Erythroblast (primary cell): ENCODE measurements around the gene ADI1.
"Not testable (repeated sequence)": the region's sequence is repeated elsewhere in the genome, so short reads cannot be mapped to it uniquely, and the experiment has no call there.

Source experiments
- DNase-seq, 2 experiments: peaks; one replicate each; lab custom pipeline; 2025; lab: John Stamatoyannopoulos, UW
- GATA1 ChIP-seq: IDR thresholded peaks from 2 replicates; pipeline ENCODE4 v1.6.1; 2011; ENCODE audit warnings: low read depth, mild to moderate bottlenecking, control low read depth, low read length, moderate library complexity
- POLR2A ChIP-seq: IDR thresholded peaks from 2 replicates; pipeline ENCODE4 v1.6.1; 2011; ENCODE audit warnings: mild to moderate bottlenecking, low read length

The ADI1 gene

DNA sequence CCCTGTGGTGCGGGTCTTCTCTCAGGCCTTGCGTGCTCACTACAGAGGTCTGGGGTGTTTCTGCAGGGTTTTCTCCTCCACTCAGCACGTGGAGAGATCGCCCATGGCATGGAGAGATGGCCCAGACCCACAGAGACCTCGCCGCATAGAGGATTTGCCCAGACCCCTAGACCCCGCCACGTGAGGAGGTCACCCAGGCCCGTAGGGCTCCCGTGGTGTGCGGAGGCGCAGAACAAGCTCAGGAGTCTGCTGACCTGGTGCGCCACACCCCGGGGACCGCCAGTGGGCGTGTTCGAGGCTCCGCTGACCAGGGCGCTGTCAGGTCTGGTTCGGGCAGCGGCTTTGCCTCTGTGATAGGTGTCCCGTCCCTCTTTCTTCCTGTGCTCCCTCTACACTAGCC, 64.5 kb downstream of the ADI1 start:
- no peak for DNase-seq
- TF ChIP-seq GATA1, result no peak
- TF ChIP-seq POLR2A, result no peak

DNA sequence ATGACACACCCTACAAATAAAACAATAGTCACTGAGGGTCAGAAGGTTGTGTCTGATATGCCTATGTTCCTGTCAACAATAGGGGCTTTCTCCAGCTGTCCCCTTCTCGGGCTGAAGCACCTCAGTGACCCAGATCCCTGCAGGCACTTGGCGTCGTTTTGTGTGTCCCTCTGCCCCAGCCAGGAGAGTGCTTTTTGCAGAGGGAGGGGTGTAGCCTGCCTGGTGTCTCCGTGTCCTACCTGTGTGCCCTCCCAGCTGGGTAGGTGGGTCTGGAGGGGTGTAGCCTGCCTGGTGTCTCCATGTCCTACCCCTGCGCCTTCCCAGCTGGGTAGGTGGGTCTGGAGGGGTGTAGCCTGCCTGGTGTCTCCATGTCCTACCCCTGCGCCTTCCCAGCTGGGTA, 65.3 kb downstream of the ADI1 start:
- not testable (repeated sequence) for DNase-seq

DNA sequence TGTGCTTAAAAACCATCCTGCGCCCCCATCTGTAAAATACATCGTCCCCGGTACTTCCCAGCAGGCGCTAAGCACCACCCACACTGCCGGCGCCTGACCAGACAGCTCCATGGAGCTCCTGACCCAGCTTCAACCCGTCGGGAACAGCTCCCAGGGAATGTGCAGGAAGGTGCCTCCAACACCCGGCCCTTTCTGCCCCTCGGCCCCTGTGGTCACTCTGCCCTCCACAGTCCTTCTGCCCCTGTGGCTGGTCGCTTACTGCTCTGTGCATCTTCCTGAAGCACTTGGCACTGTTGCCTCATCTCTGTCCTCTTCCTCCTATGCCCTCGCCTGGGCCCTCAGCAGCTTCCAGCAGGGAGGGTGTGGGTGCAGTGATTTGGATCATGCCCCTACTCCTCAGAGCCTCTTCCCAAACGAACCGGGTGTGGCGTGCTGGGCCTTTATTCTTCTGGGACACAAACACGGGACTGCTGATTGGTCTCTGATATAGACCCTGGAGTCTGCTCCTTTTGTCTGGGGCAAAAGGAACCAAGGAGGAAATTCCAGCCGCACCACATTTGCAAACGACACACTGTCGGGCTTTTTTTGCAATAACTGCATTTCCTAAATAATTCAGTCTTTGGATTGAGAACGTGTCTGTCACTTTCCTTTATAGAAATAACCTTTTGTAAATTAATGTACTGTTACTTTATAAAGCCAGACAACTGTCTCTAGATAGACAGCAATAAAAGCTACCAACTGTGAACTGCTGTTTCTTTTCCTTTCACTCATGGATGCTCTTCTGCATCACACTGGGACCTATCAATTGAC, 65.9 kb downstream of the ADI1 start:
- TF ChIP-seq POLR2A, result no peak
- TF ChIP-seq GATA1, result no peak
- DNase-seq, result no peak

DNA sequence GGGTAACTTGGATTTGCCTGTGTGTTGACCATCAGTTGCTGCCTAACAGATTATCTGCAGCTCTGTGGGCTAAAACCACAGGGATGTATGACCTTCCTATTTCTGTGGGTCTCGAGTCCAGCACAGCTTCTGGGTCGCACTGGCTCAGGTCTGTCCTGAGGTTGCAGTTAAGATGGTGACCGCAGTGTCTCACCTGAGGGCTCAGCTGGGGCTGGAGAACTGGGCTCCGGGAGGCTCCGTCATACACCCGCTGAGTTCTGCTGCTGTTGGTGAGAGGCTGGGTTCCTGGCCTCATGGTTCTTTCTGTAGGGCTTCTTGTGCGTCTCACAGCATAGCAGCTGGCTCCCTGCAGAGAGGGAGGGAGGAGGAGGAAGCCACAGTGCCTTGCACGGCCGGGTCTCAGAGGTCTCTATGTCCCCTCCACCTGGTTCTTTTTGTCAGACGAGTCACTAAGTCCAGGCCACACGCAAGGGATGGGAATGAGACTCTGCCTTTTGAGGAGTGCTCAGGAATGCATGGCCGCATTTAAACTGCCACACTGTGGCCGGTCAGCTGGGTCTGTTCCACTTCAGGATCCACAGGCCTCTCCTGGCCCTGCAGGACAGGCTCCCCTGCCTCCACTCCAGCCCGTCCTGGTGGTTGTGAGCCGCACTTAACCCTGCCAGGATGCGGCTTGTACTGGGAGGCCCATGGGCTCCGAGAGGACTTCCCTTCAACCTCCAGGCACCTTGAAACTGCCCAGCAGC, 67.2 kb downstream of the ADI1 start:
- DNase-seq, result no peak
- TF ChIP-seq POLR2A (no peak), GATA1 (no peak)

DNA sequence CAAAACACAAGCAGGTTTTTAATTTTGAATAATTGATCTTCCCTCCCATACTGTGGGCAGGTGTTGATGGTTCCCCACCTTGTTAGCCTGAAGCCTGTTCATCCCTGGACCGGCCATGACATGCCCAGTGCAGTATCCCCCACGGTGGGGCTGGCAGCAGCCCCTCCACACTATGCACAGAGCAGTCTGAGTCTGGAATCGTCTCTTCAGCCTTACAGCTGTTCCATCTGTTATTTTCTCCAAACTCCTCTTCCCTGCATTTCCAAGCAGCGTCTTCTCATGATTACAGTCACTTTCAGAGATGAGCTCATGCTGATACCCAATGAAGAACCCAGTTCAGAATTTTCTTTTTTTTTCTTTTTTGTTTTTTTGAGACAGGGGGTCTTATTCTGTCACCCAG, 68.2 kb downstream of the ADI1 start:
- no peak for DNase-seq
- no peak for TF ChIP-seq GATA1
- TF ChIP-seq POLR2A, result no peak

DNA sequence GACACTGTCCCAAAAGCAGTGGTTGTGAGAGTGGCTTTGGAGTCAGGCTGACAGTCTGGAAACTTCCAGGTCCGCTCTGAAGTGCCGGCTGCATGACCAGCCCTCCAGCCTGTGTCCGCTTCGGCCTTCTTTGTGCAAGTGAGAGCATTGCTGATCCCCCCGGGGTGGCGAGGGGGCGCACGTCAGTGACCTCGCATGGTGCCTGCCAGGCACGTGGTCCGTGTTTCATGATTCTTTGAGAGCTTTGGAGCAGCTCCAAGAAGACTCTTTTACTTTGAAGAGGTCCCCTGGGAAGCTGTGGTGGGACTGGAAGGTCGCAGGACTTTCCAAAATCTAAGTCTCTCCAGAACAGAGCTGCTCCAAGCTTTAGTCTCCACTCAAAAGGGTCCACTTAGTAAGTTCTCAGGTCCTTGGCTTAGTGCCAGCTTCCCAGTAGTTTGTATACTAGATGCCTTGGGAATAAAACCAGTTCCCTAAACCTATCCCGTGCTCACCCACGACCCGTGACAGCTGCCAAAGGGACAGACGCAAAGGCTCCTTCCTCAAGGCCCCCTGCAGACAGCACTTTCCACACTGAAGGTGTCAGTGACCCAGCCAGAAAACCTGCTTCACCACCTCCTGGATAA, 68.8 kb downstream of the ADI1 start:
- TF ChIP-seq GATA1 (no peak), POLR2A (no peak)
- DNase-seq, result no peak

DNA sequence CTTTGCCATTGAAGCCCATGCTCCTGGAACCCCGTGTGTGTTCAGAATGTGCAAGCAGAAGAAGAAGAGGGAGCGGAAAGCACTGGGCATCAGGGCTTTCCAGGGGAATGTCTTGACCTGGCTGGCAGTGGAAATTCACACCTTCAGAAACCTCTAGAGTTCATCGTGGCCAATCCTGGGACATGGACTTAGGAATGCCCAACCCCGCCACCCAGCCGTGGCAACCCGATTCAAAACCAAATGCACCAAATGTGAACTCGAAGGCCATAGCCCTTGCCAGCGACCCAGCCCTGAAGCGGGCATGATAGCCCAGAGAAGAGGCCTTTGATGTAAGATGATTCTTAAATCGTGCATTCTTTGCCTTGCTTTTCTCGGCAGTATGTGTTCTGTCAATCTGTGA, 69.4 kb downstream of the ADI1 start:
- DNase-seq, result no peak
- no peak for TF ChIP-seq POLR2A
- TF ChIP-seq GATA1, result no peak

DNA sequence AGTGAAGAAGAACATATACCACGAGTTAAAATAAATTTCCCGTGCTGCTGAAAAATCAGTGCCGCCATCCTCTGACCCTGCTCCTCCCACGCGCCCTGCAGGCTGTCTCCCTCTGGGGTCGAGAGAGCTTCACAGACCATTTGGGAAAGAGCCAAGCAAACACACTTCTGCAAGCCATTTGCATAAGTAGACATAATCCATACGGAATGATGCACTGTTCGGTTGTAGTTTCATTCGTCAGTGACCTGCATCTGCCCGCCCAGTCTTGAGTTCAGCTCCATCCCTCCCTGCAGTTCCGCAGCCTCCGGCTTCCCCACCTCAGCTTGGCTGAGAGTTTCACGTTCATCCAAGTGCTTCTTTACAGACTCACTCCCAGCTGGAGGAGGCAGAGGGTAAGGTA, 70.2 kb downstream of the ADI1 start:
- DNase-seq, result no peak
- no peak for TF ChIP-seq POLR2A
- TF ChIP-seq GATA1, result no peak

DNA sequence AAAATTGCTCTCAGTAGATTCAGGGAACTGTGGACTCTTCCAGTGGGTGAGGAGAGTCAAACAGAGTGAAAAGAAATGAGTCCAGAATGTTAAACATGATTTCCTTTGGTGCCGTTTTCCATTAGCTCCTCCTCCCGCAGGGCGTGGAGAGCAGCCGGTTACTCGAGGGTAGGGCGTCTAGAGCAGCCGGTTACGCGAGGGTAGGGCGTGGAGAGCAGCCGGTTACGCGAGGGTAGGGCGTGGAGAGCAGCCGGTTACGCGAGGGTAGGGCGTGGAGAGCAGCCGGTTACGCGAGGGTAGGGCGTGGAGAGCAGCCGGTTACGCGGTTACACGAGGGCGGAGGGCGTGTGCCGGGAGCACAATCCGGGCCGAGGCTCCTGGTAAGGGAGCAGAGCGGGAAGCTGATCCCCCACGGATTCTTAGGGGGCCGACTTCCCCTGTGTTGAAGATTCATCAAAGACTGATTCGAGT, 70.9 kb downstream of the ADI1 start:
- DNase-seq, result not testable (repeated sequence)

DNA sequence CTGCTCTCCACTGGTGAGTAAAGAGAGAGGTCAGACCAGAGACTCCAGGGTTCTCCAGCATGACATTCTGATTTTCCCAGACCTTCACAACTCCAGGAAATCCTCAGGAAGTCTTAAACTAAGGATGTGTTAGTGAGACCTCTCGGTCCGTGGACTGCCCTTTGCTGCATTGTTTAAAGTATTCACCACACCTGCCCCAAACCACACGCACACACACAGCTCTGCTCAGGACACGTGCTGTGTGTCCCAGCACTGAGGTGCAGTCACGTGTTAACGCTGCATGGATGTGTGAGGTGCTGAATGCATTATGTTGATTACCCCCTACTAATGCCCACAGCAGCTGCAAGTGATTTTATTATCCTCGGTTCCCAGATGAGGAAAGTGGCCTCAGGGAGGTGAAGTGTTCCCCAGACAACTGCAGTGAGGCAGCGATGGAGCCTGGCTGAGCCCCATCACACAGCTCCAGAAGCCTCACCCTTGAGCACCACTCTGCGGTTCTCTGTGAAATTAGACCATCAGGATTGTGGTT, 71.5 kb downstream of the ADI1 start:
- TF ChIP-seq POLR2A (no peak), GATA1 (no peak)
- no peak for DNase-seq
